GM19193 (cell line): ENCODE results near the gene ARL2.
A peak's percentile ranks its signal among the peaks of the same experiment; 100 is the strongest.

ENCODE experiments used
- POLR2A ChIP-seq: IDR thresholded peaks from 4 replicates; pipeline ENCODE4 v1.6.1; 2011; ENCODE audit not compliant: insufficient read depth, insufficient read length; ENCODE audit errors: extremely low read depth

ARL2 gene

GRCh38 chr11:65013888-65014725 lies at the start of gene ARL2:
ARL2 (plus strand) TSS chr11:65014160; CDS start chr11:65014208, 48 bp downstream.
- peak; percentile 62 for TF ChIP-seq POLR2A

GRCh38 chr11:64967375-64967774 lies 46.6 kb upstream of the ARL2 start:
- TF ChIP-seq POLR2A, result no peak

- no peak for TF ChIP-seq POLR2A
These were observed 44.8 kb upstream of the ARL2 start for GRCh38 chr11:64969209-64969608.

- no peak for TF ChIP-seq POLR2A
These were observed 43.2 kb upstream of the ARL2 start for GRCh38 chr11:64970731-64971151.

- TF ChIP-seq POLR2A, result no peak
These were observed 42.3 kb upstream of the ARL2 start, which contains the start of gene MAJIN for GRCh38 chr11:64971421-64972233. MAJIN (minus strand) TSS chr11:64972108; CDS start chr11:64959405, 12,703 bp downstream.

GRCh38 chr11:64974124-64974523 lies 39.8 kb upstream of the ARL2 start:
- no peak for TF ChIP-seq POLR2A

- no peak for TF ChIP-seq POLR2A
These were observed 37.3 kb upstream of the ARL2 start for GRCh38 chr11:64976651-64977050.

GRCh38 chr11:64987998-64988854 lies 25.7 kb upstream of the ARL2 start:
- no peak for TF ChIP-seq POLR2A

GRCh38 chr11:64989416-64989815 lies 24.5 kb upstream of the ARL2 start:
- no peak for TF ChIP-seq POLR2A

- no peak for TF ChIP-seq POLR2A
These were observed 23.6 kb upstream of the ARL2 start for GRCh38 chr11:64990222-64990923.

GRCh38 chr11:64994318-64994717 lies 19.6 kb upstream of the ARL2 start:
- TF ChIP-seq POLR2A, result no peak

- TF ChIP-seq POLR2A, result no peak
These were observed 17.6 kb upstream of the ARL2 start for GRCh38 chr11:64996327-64996709.

- peak; percentile 28 for TF ChIP-seq POLR2A
These were observed 17.1 kb upstream of the ARL2 start, which contains the start of gene BATF2 for GRCh38 chr11:64996710-64997380. BATF2 (minus strand) TSS chr11:64996971; CDS start chr11:64996914, 57 bp downstream.
